ENCODE measurements around the gene PSTK. TPM values are rescaled to one million over a fixed set of nuclear protein-coding genes. Genes with fewer than 3 reads are reported as not detected.

The PSTK gene
- total and polyA plus RNA-seq, 2 experiments from 2014 or later, result 1.4 to 7.0 TPM

- no peak for TF ChIP-seq EZH2 (IDR thresholded peaks at IDR 0.05; ENCODE audit: insufficient read depth, poor library complexity, severe bottlenecking)
- TF ChIP-seq EZH2phosphoT487 (IDR thresholded peaks at IDR 0.05; ENCODE audit: insufficient read depth, low read depth), result no peak
- no peaks in the 10 kb centered on the region for H3K27me3 ChIP-seq (replicated peaks; ENCODE audit: insufficient read depth)
- no peaks in the 10 kb centered on the region for H3F3A ChIP-seq (ENCODE audit: insufficient read depth)
- H3K36me3 ChIP-seq (ENCODE audit: low read depth), result no peaks in the 10 kb centered on the region
- in situ Hi-C loops (cut with MboI), result loop anchor here (25.0 kb wide), 1 partner anchor 923 kb away; no protein-coding TSS in a partner anchor
- H2AFZ ChIP-seq, result no peak overlapping the region
- 66 to 73% methylated on average over 18 of the region's 18 CpGs for WGBS, 2 experiments (ENCODE audit: low coverage in 1 of 2, low lambda C conversion rate in 2 of 2, missing lambda C conversion rate in 2 of 2)
- no peak overlapping the region for H3K27ac ChIP-seq
- H3K9ac ChIP-seq, result no peak overlapping the region
- DNase-seq, result no peak
- H3K4me1 ChIP-seq (ENCODE audit: insufficient read depth), result no peaks in the 10 kb centered on the region
- H3K9me2 ChIP-seq (ENCODE audit: insufficient read depth), result no peaks in the 10 kb centered on the region
- H3K4me3 ChIP-seq, result no peak overlapping the region
- H3K9me3 ChIP-seq (ENCODE audit: low read depth), result no peaks in the 10 kb centered on the region
- H4K20me1 ChIP-seq (ENCODE audit: insufficient read depth), result no peaks in the 10 kb centered on the region
- no peak overlapping the region for H3K4me2 ChIP-seq (ENCODE audit: unreplicated experiment)
- H3K79me2 ChIP-seq (ENCODE audit: insufficient read depth), result no peaks in the 10 kb centered on the region
Observed at GRCh38 chr10:123038782-123039631, 58.8 kb downstream of the PSTK start.

GRCh38 chr10:123039632-123039930 is 59.4 kb downstream of the PSTK start:
- H4K20me1 ChIP-seq (ENCODE audit: insufficient read depth), result no peaks in the 10 kb centered on the region
- no peak for DNase-seq
- H3K79me2 ChIP-seq (ENCODE audit: insufficient read depth), result no peaks in the 10 kb centered on the region
- H3K27ac ChIP-seq, result no peak overlapping the region
- H3K4me2 ChIP-seq (ENCODE audit: unreplicated experiment), result no peak overlapping the region
- H3F3A ChIP-seq (ENCODE audit: insufficient read depth), result no peaks in the 10 kb centered on the region
- in situ Hi-C loops (cut with MboI), result loop anchor here (25.0 kb wide), 1 partner anchor 923 kb away; no protein-coding TSS in a partner anchor
- H3K4me3 ChIP-seq, result no peak overlapping the region
- TF ChIP-seq EZH2 (IDR thresholded peaks at IDR 0.05; ENCODE audit: insufficient read depth, poor library complexity, severe bottlenecking) (no peak), EZH2phosphoT487 (IDR thresholded peaks at IDR 0.05; ENCODE audit: insufficient read depth, low read depth) (no peak)
- no peaks in the 10 kb centered on the region for H3K4me1 ChIP-seq (ENCODE audit: insufficient read depth)
- no peak overlapping the region for H2AFZ ChIP-seq
- H3K36me3 ChIP-seq (ENCODE audit: low read depth), result no peaks in the 10 kb centered on the region
- no peak overlapping the region for H3K9ac ChIP-seq
- H3K27me3 ChIP-seq (replicated peaks; ENCODE audit: insufficient read depth), result no peaks in the 10 kb centered on the region
- no peaks in the 10 kb centered on the region for H3K9me2 ChIP-seq (ENCODE audit: insufficient read depth)
- H3K9me3 ChIP-seq (ENCODE audit: low read depth), result no peaks in the 10 kb centered on the region

Other genes with a start within 250 kb of the PSTK start
- 0.11 and 0.13 TPM in 2 replicates for gene CUZD1, start 134.5 kb upstream of the PSTK start, total RNA-seq (2014; rRNA removed; shearing (Covaris generic))
- gene CUZD1, start 134.5 kb upstream of the PSTK start, polyA plus RNA-seq (2016; fragmentation: Nextera tagmentation; extraction: Ambion mirVana), result 0.22 and 0.31 TPM in 2 replicates
- gene FAM24B, start 100.8 kb upstream of the PSTK start, total RNA-seq (2014; rRNA removed; shearing (Covaris generic)), result 3.3 and 3.8 TPM in 2 replicates
- 5.7 and 7.0 TPM in 2 replicates for gene FAM24B, start 100.8 kb upstream of the PSTK start, polyA plus RNA-seq (2016; fragmentation: Nextera tagmentation; extraction: Ambion mirVana)
- not detected in 2 replicates for gene FAM24A, start 69.8 kb upstream of the PSTK start, total RNA-seq (2014; rRNA removed; shearing (Covaris generic))
- not detected in 2 replicates for gene FAM24A, start 69.8 kb upstream of the PSTK start, polyA plus RNA-seq (2016; fragmentation: Nextera tagmentation; extraction: Ambion mirVana)
- gene C10orf88, start 26.2 kb upstream of the PSTK start, total RNA-seq (2014; rRNA removed; shearing (Covaris generic)), result 8.8 and 15.0 TPM in 2 replicates
- gene C10orf88, start 26.2 kb upstream of the PSTK start, polyA plus RNA-seq (2016; fragmentation: Nextera tagmentation; extraction: Ambion mirVana), result 12.0 and 12.5 TPM in 2 replicates
- 2.7 and 4.2 TPM in 2 replicates for gene IKZF5, start 28.4 kb downstream of the PSTK start, total RNA-seq (2014; rRNA removed; shearing (Covaris generic))
- gene IKZF5, start 28.4 kb downstream of the PSTK start, polyA plus RNA-seq (2016; fragmentation: Nextera tagmentation; extraction: Ambion mirVana), result 9.0 and 10.1 TPM in 2 replicates
- gene ACADSB, start 28.6 kb downstream of the PSTK start, total RNA-seq (2014; rRNA removed; shearing (Covaris generic)), result 3.7 and 3.9 TPM in 2 replicates
- 8.2 and 10.5 TPM in 2 replicates for gene ACADSB, start 28.6 kb downstream of the PSTK start, polyA plus RNA-seq (2016; fragmentation: Nextera tagmentation; extraction: Ambion mirVana)
- gene HMX3, start 155.6 kb downstream of the PSTK start, total RNA-seq (2014; rRNA removed; shearing (Covaris generic)), result not detected in 2 replicates
- not detected in 2 replicates for gene HMX3, start 155.6 kb downstream of the PSTK start, polyA plus RNA-seq (2016; fragmentation: Nextera tagmentation; extraction: Ambion mirVana)
- gene HMX2, start 167.7 kb downstream of the PSTK start, total RNA-seq (2014; rRNA removed; shearing (Covaris generic)), result not detected in 2 replicates
- not detected in 2 replicates for gene HMX2, start 167.7 kb downstream of the PSTK start, polyA plus RNA-seq (2016; fragmentation: Nextera tagmentation; extraction: Ambion mirVana)
- 163 and 170 TPM in 2 replicates for gene BUB3, start 174.0 kb downstream of the PSTK start, total RNA-seq (2014; rRNA removed; shearing (Covaris generic))
- 154 and 158 TPM in 2 replicates for gene BUB3, start 174.0 kb downstream of the PSTK start, polyA plus RNA-seq (2016; fragmentation: Nextera tagmentation; extraction: Ambion mirVana)